Dendritic cell treated with granulocyte-macrophage colony-stimulating factor and Interleukin-4, amounts not matched to agents 40 ng/mL and 50 ng/mL, for 4 days (primary cell): Measurements from ENCODE around the gene GASK1A.

ENCODE experiments used
- H3K27ac Mint-ChIP-seq: one replicate; pipeline ENCODE4 v1.8.0; 2022; ENCODE audit warnings: mild to moderate bottlenecking, mixed read lengths
- H3K27me3 Mint-ChIP-seq: one replicate; pipeline ENCODE4 v1.8.0; 2022; ENCODE audit warnings: mild to moderate bottlenecking, mixed read lengths
- H3K36me3 Mint-ChIP-seq: one replicate; pipeline ENCODE4 v1.8.0; 2022; ENCODE audit warnings: low read depth, mixed read lengths
- H3K4me1 Mint-ChIP-seq: one replicate; pipeline ENCODE4 v1.8.0; 2022; ENCODE audit warnings: low read depth, mixed read lengths
- H3K4me3 Mint-ChIP-seq: one replicate; pipeline ENCODE4 v1.8.0; 2022; ENCODE audit warnings: mild to moderate bottlenecking, moderate library complexity, mixed read lengths
- H3K9me3 Mint-ChIP-seq: one replicate; pipeline ENCODE4 v1.8.0; 2022; ENCODE audit warnings: mixed read lengths
- intact Hi-C: fragments of 100-400 bp; cut with micrococcal nuclease; formaldehyde crosslinking; loops from one replicate; pipeline ENCODE4 v1.15.0; 2022

GASK1A gene

DNA sequence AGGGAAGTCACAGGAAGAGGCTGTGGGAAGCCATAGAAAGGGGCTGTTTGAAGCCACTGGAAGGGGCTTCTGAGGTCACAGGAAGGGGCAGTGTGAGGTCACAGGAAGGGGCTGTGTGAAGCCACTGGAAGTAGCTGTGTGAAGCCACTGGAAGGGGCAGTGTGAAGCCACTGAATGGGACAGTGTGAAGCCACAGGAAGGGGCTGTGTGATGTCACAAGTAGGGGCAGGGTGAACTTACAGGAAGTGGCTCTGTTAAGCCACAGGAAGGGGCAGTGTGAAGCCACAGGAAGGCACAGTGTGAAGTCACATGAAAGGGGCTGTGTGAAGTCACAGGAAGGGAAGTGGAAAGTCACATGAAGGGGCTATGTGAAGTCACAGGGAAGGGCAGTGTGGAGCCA is 33.1 kb downstream of the GASK1A start:
- Mint-ChIP-seq H3K4me1 (no peaks in the 10 kb centered on the region), H3K27ac (no peak overlapping the region), H3K9me3 (no peaks in the 10 kb centered on the region), H3K36me3 (no peaks in the 10 kb centered on the region), H3K4me3 (no peak overlapping the region), H3K27me3 (no peaks in the 10 kb centered on the region)
- intact Hi-C loops, result no loop called here

DNA sequence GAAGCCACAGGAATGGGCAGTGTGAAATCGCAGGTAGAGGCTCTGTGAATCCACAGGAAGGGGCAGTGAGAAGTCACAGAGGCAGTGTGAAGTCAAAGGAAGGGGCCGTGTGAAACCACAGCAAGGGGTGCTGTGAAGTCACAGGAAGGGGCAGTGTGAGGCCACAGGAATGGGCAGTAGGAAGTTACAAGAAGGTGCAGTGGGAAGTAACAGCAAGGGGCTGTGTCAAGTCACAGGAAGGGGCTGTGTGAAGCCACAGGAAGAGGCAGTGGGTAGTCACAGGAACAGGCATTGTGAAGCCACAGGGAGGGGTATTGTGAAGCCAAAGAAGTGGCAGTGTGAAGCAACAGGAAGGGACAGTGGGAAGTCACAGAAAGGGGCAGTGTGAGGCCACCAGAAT is 34.1 kb downstream of the GASK1A start:
- H3K9me3 Mint-ChIP-seq, result no peaks in the 10 kb centered on the region

DNA sequence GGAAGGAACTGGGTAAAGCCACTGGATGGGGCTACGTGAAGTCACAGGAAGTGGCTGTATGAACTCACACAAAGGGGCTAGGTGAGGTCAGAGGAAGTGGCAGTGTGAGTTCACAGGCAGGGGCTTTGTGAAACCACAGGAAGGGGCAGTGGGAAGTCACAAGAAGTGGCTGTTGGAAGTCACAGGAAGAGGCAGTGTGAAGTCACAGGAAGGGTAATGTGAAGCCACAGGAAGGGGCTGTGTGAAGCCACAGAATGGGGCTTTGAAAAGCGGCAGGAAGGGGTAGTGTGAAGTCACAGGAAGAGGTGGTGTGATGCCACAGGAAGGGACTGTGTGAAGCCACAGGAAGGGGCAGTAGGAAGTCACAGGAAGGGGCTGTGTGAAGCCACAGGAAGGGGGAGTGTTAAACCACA is 34.6 kb downstream of the GASK1A start:
- Mint-ChIP-seq H3K27ac (no peak overlapping the region), H3K4me3 (no peak overlapping the region), H3K4me1 (no peaks in the 10 kb centered on the region), H3K36me3 (no peaks in the 10 kb centered on the region), H3K27me3 (no peaks in the 10 kb centered on the region), H3K9me3 (no peaks in the 10 kb centered on the region)
- intact Hi-C loops, result no loop called here

More for the DNA sequence above, 34.1 kb downstream of the GASK1A start:
- Mint-ChIP-seq H3K27me3 (no peaks in the 10 kb centered on the region), H3K36me3 (no peaks in the 10 kb centered on the region), H3K4me3 (no peak overlapping the region), H3K27ac (no peak overlapping the region), H3K4me1 (no peaks in the 10 kb centered on the region)
- intact Hi-C loops, result no loop called here

DNA sequence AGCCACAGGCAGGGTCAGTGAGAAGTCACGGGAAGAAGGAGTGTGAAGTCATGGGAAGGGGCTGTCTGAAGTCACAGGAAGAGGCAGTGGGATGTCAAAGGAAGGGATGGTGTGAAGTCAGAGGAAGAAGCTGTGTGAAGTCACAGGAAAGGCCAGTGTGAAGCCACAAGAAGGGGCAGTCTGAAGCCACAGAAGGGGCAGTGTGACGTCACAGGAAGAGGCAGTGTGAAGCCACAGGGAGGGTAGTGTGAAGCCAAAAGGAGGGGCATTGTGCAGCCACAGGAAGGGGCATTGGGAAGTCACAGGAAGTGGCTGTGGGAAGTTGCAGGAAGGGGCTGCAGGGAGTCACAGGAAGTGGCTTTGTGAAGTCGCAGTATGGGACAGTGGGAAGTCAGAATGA is 35.1 kb downstream of the GASK1A start:
- Mint-ChIP-seq H3K9me3 (no peaks in the 10 kb centered on the region), H3K36me3 (no peaks in the 10 kb centered on the region), H3K4me3 (no peak overlapping the region), H3K27me3 (no peaks in the 10 kb centered on the region), H3K4me1 (no peaks in the 10 kb centered on the region), H3K27ac (no peak overlapping the region)
- intact Hi-C loops, result no loop called here

DNA sequence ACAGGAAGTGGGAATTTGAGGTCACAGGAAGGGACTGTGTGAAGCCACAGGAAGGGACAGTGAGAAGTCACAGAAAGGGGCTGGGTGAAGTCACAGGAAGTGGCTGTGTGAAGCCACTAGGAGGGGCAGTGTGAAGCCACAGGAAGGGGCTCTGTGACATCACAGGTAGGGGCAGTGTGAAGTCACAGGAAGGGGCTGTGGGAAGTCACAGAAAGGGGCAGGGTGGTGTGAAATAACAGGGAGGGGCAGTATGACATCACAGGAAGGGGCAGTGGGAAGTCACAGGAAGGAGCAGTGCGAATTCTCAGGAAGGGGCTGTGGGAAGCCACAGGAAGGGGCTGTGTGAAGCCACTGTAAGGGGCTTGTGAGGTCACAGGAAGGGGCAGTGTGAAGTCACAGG is 35.8 kb downstream of the GASK1A start:
- Mint-ChIP-seq H3K36me3 (no peaks in the 10 kb centered on the region), H3K4me1 (no peaks in the 10 kb centered on the region), H3K27ac (no peak overlapping the region), H3K27me3 (no peaks in the 10 kb centered on the region), H3K9me3 (no peaks in the 10 kb centered on the region), H3K4me3 (no peak overlapping the region)
- intact Hi-C loops, result no loop called here

DNA sequence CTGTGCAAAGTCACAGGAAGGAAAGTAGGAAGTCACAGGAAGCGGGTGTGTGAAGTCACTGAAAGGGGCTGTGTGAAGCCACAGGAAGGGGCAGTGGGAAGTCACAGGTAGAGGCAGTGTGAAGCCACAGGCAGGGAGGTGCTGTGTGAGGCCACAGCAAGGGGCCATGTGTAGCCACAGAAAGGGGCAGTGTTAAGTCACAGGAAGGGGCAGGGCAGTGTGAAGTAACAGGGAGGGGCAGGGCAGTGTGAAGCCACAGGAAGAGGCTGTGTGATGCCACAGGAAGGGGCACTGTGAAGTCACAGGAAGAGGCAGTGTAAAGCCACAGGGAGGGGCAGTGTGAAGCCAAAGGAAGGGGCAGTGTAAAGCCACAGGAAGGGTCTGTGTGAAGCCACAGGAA is 36.5 kb downstream of the GASK1A start:
- Mint-ChIP-seq H3K9me3 (no peaks in the 10 kb centered on the region), H3K27me3 (no peaks in the 10 kb centered on the region), H3K27ac (no peak overlapping the region), H3K4me3 (no peak overlapping the region), H3K36me3 (no peaks in the 10 kb centered on the region), H3K4me1 (no peaks in the 10 kb centered on the region)
- intact Hi-C loops, result no loop called here

DNA sequence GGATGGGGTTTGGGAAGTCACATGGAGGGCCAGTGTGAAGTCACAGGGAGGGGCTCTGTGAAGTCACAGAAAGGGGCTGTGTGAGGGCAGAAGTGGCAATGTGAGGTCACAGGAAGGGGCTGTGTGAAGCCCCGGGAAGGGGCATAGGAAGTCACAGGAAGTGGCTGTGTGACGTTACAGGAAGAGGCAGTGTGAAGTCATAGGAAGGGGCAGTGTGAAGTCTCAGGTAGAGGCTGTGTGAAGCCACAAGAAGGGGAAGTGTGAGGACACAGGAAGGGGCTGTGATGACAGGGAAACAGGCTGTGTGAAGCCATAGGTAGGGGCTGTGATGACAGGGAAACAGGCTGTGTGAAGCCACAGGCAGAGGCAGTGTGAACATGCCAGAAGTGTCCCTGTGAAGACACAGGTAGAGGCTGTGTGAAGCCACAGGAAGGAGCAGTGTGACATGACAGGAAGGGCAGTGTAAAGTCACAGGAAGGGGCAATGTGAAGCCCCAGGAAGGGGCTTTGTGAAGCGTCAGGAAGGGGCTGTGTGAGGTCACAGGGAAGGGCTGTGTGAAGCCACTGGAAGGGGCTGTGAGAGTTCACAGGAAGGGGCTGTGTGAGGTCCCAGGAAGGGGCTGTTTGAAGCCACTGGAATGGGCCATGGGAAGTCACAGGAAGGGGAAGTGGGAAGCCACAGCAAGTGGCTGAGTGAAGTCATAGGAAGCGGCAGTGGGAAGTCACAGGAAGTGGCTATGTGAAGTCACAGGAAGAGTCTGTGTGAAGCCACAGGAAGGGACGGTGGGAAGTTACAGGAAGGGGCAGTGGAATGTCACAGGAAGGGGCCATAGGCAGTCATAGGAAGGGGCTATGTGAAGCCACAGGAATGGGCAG is 37.1 kb downstream of the GASK1A start:
- Mint-ChIP-seq H3K4me3 (no peak overlapping the region), H3K9me3 (no peaks in the 10 kb centered on the region), H3K27me3 (no peaks in the 10 kb centered on the region), H3K4me1 (no peaks in the 10 kb centered on the region), H3K27ac (no peak overlapping the region), H3K36me3 (no peaks in the 10 kb centered on the region)
- intact Hi-C loops, result no loop called here

DNA sequence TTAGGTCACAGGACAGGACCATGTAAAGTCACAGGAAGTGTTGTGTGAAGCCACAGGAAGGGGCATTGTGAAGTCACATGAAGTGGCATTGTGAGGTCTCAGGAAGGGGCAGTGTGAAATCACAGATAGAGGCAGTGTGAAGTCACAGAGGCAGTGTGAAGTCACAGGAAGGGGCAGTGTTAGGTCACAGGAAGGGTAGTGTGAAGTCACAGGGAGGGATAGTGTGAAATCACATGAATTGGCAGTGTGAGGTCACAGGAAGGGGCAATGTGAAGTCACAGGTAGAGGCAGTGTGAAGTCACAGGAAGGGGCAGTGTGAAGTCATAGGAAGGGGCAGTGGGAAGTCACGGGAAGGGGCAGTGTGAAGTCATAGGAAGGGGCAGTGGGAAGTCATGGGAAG is 37.9 kb downstream of the GASK1A start:
- Mint-ChIP-seq H3K4me1 (no peaks in the 10 kb centered on the region), H3K27ac (no peak overlapping the region), H3K4me3 (no peak overlapping the region), H3K27me3 (no peaks in the 10 kb centered on the region), H3K36me3 (no peaks in the 10 kb centered on the region), H3K9me3 (no peaks in the 10 kb centered on the region)
- intact Hi-C loops, result no loop called here

DNA sequence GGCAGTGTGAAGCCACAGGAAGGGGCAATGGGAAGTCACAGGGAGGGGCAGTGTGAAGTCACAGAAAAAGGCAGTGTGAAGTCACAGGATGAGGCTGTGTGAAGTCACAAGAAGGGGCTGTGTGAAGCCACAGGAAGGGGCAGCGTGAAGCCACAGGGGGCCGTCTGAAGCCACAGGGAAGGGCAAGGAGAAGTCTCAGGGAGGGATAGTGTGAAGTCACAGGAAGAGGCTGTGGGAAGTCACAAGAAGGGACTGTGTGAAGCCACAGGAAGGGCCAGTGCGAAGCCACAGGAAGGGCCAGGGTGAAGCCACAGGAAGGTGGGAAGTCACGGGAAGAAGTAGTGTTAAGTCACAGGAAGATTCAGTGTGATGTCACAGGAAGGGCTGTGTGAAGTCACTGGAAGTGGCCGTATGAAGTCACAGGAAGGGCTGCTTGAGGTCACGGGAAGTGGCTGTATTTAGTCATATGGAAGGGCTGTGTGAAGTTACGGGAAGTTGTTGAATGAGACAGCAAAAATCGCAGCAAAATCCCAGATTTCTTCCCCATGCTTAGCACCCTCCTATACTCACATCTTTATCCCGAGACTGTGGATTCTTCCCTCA is 38.6 kb downstream of the GASK1A start:
- no peak overlapping the region for H3K27ac Mint-ChIP-seq
- H3K4me1 Mint-ChIP-seq, result no peaks in the 10 kb centered on the region
- H3K9me3 Mint-ChIP-seq, result no peaks in the 10 kb centered on the region
- H3K4me3 Mint-ChIP-seq, result no peak overlapping the region
- H3K36me3 Mint-ChIP-seq, result no peaks in the 10 kb centered on the region
- intact Hi-C loops, result no loop called here
- H3K27me3 Mint-ChIP-seq, result no peaks in the 10 kb centered on the region

DNA sequence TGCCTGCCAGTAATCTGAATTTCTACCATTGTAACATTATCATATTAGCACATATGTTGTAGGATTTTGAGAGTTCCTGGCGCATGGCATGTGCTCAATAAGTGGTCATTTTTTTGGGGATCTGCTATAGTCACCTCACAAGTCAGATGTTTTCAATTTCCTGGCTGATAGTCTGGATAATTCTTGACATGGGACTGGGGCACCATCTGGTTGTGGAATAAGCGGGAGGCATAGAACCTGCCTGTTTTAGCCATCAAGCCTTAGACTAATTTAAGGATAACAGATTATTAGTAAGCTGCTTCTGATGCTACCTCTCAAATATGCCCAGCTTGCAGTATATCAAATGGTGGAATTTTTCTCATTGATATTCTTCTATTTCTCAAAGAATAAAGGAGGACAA is 39.1 kb downstream of the GASK1A start:
- intact Hi-C loops, result no loop called here
- Mint-ChIP-seq H3K36me3 (no peaks in the 10 kb centered on the region), H3K4me1 (no peaks in the 10 kb centered on the region), H3K9me3 (no peaks in the 10 kb centered on the region), H3K27me3 (no peaks in the 10 kb centered on the region), H3K27ac (no peak overlapping the region), H3K4me3 (no peak overlapping the region)

DNA sequence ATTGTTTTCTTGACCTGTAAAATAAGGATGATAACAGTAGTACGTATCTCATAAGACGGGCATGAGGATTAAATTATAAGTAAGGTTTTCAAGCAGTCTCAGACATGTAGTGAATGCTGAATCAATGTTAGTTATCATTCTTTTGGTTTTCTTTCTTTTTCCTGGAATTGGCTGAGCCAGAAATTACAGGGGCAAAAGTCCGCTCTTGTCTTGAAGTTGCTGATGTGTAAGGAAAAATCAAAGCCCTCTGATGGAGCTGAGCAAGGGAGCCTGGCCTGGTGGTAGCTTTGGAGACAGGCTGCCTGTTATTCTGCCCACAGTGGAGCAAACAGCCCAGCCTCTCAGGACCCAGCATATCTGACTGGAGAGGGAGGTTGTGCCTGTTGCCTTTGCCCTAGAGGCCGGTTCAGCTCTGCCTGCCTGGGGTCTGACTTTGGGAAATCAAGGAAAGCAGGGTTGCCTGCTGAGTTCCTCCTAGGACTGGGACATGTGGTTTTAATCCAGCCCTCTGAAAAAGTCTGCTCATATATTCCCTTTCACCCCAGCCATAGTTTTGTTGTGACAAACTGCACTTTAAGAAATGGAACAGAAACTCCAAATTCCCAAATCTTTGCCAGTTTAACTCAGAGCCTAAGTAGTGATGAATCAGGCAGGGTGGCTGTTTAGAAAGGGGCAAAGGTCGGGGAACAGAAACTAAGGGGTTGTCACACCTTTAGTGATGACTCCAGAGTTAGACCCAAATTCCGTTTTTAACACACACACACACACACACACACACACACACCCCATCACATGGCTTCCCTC is 40.1 kb downstream of the GASK1A start:
- Mint-ChIP-seq H3K4me1 (peaks cover 8% of the 10 kb centered on the region), H3K4me3 (no peak overlapping the region), H3K9me3 (no peaks in the 10 kb centered on the region), H3K36me3 (no peaks in the 10 kb centered on the region), H3K27ac (no peak overlapping the region), H3K27me3 (no peaks in the 10 kb centered on the region)
- intact Hi-C loops, result no loop called here

DNA sequence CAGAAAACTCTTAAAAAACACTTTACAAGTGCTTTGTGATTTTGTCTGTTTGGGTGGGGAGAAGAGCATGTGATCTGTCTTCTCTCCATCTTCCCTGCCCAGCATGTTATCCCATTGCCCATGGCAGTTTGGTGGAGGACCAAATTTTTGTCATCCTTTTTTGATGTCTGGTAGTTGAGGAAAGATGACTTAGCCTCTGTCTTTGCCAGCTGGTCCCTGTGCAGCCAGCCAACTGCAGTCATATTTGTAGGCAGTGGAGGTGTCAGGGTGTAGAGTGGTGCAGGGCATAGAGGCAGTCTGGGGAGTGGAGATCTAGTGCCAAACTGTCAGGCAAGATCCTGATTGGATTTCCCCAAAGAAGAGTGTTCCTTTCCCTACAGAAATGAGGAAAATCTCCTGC is 40.7 kb downstream of the GASK1A start:
- H3K27ac Mint-ChIP-seq, result no peak overlapping the region
- H3K4me3 Mint-ChIP-seq, result no peak overlapping the region
- H3K9me3 Mint-ChIP-seq, result no peaks in the 10 kb centered on the region
- intact Hi-C loops, result no loop called here
- peaks cover 14% of the 10 kb centered on the region for H3K4me1 Mint-ChIP-seq
- H3K27me3 Mint-ChIP-seq, result no peaks in the 10 kb centered on the region
- no peaks in the 10 kb centered on the region for H3K36me3 Mint-ChIP-seq

DNA sequence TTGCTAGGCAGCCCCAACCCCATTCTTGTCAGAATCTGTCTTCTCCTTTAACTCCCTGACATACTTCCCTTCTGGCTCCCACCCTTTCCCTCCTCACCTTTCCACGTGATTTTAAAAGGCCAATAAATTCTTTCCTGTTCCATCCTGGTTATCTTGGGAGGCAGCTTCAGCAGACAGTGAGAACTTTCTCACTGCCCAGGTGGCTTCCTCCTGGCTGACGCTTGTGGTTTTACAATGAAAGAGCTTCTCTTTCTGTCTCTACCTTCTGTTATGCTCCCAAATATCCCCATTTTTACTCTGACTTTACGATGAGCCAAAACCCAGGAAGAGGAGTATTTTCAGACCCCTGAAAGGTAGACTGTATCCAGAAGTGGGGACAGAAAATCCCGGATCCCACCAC is 42.1 kb downstream of the GASK1A start:
- intact Hi-C loops, result no loop called here
- peaks cover 17% of the 10 kb centered on the region for H3K4me1 Mint-ChIP-seq
- peaks cover 8% of the 10 kb centered on the region for H3K36me3 Mint-ChIP-seq
- no peaks in the 10 kb centered on the region for H3K9me3 Mint-ChIP-seq
- no peak overlapping the region for H3K4me3 Mint-ChIP-seq
- H3K27me3 Mint-ChIP-seq, result no peaks in the 10 kb centered on the region
- no peak overlapping the region for H3K27ac Mint-ChIP-seq

DNA sequence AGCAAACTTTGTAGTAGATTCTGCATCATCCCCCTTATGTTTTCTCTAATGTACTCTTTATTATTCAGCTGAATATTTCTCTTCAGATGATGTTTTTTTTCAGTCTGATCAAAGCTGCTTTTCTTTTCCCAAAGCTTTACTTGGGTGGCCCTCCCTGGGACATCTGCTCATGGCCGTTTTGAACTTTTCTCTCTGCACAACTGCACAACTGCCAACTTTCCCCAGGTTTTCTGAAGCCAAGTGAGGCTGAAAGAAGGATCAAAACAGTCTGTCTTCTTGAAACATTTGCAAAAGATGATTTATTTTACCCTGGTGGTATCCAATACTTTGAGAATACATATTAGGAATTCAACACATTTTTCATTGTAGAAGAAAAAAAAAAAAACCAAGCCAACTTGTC is 43.0 kb downstream of the GASK1A start:
- H3K4me3 Mint-ChIP-seq, result no peak overlapping the region
- H3K27me3 Mint-ChIP-seq, result no peaks in the 10 kb centered on the region
- no peaks in the 10 kb centered on the region for H3K9me3 Mint-ChIP-seq
- peaks cover 17% of the 10 kb centered on the region for H3K4me1 Mint-ChIP-seq
- no peak overlapping the region for H3K27ac Mint-ChIP-seq
- peaks cover 8% of the 10 kb centered on the region for H3K36me3 Mint-ChIP-seq
- intact Hi-C loops, result no loop called here
